HCT116 (cell line): ENCODE results near the gene LAMA4. TPM values are rescaled to one million over a fixed set of nuclear protein-coding genes. Genes with fewer than 3 reads are reported as not detected.

ENCODE experiments used
- ATAC-seq: fragments of 200-7000 bp; cut with Tn5 transposase; 2 replicates; pipeline ENCODE4 v1.9.1; 2020; ENCODE audit warnings: mild to moderate bottlenecking, moderate library complexity
- BruUV-seq: library from RNA; stranded (reverse); fragments of 400-500 nt; replicated peaks from 2 replicates; lab custom pipeline; 2021; lab: Mats Ljungman, UMichigan
- CTCF ChIA-PET: fragments of 300-600 bp; sonication (Branson Sonifier 250); formaldehyde crosslinking; loops from one replicate; lab custom pipeline; 2021; ENCODE audit warnings: antibody characterized with exemption; lab: Charles Lee
- POLR2A ChIA-PET: fragments of 300-600, 350-600 bp; sonication (Branson Sonifier 250); formaldehyde crosslinking; loops from one replicate; lab custom pipeline; 2021; ENCODE audit warnings: antibody characterized with exemption; lab: Charles Lee
- RAD21 ChIA-PET, 2 experiments: fragments of 300-600 bp; sonication (Branson Sonifier 250); formaldehyde crosslinking; loops; one replicate each; lab custom pipeline; 2023; ENCODE audit warnings: low total read pairs in 2 of 2; ENCODE audit not compliant: uncharacterized antibody in 2 of 2, unreplicated experiment in 2 of 2, low non-redundant PET in 1 of 2; lab: Charles Lee
- DNase-seq: peaks from one replicate; pipeline ENCODE4 v3.0.0-alpha.2; 2010; ENCODE audit warnings: low read depth, low spot score
- H2AFZ ChIP-seq: fragments of 200-600 bp; shearing (Covaris generic), sonication (generic); 2 replicates; pipeline ENCODE4 v1.6.1; 2017; ENCODE audit warnings: low read depth, mixed run types, mixed read lengths, antibody characterized with exemption, low read length; ENCODE audit not compliant: poor library complexity, severe bottlenecking
- H3K27ac ChIP-seq: 2 replicates; pipeline ENCODE4 v1.5.1; 2012; ENCODE audit warnings: low read depth, low read length
- H3K27me3 ChIP-seq: fragments of 200-600 bp; sonication (generic); 2 replicates; pipeline ENCODE4 v1.6.1; 2016; ENCODE audit warnings: mixed run types, low read length, mixed read lengths; ENCODE audit not compliant: insufficient read depth
- H3K36me3 ChIP-seq, 2 experiments: fragments of 200-500 bp in 1 of 2; fragments of 200-600 bp in 1 of 2; sonication (Bioruptor generic) in 1 of 2; sonication (generic) in 1 of 2; 2 replicates each; pipeline versions ENCODE4 v1.5.1 to v1.6.1; 2014 to 2016; ENCODE audit warnings: low read length in 2 of 2, inconsistent platforms in 1 of 2, mixed read lengths in 1 of 2, mixed run types in 1 of 2; ENCODE audit not compliant: insufficient read depth in 2 of 2, control insufficient read depth in 1 of 2
- H3K4me1 ChIP-seq, 2 experiments: fragments of 200-600 bp in 1 of 2; sonication (generic) in 1 of 2; 2 replicates each; pipeline versions ENCODE4 v1.5.1 to v1.6.1; 2012 to 2017; ENCODE audit warnings: low read length in 2 of 2, inconsistent platforms in 1 of 2, mild to moderate bottlenecking in 1 of 2, mixed read lengths in 1 of 2, mixed run types in 1 of 2, moderate library complexity in 1 of 2; ENCODE audit not compliant: insufficient read depth in 2 of 2, control insufficient read depth in 1 of 2
- H3K4me2 ChIP-seq: fragments of 200-600 bp; sonication (generic); 2 replicates; pipeline ENCODE4 v1.6.1; 2017; ENCODE audit warnings: mixed run types, low read length, mixed read lengths
- H3K4me3 ChIP-seq, 2 experiments: fragments of 200-600 bp in 1 of 2; sonication (generic) in 1 of 2; replicated peaks in 1 of 2; 2 replicates each; pipeline ENCODE4 v1.5.1; 2011 to 2016; ENCODE audit warnings: low read length in 2 of 2, control low read depth in 1 of 2, low read depth in 1 of 2, mild to moderate bottlenecking in 1 of 2, mixed read lengths in 1 of 2, mixed run types in 1 of 2
- H3K79me2 ChIP-seq: fragments of 200-600 bp; sonication (generic); 2 replicates; pipeline ENCODE4 v1.6.1; 2017; ENCODE audit warnings: mild to moderate bottlenecking, mixed run types, low read length, moderate library complexity, mixed read lengths; ENCODE audit not compliant: insufficient read depth
- H3K9ac ChIP-seq: fragments of 200-600 bp; sonication (generic); 2 replicates; pipeline ENCODE4 v1.6.1; 2016; ENCODE audit warnings: low read length, mixed read lengths
- H3K9me2 ChIP-seq: fragments of 200-600 bp; sonication (generic), shearing (Covaris generic); 2 replicates; pipeline ENCODE4 v1.6.1; 2017; ENCODE audit warnings: mixed run types, mild to moderate bottlenecking, moderate library complexity; ENCODE audit not compliant: insufficient read depth
- H3K9me3 ChIP-seq, 2 experiments: fragments of 200-500 bp in 1 of 2; fragments of 200-600 bp in 1 of 2; sonication (Bioruptor generic) in 1 of 2; sonication (generic) in 1 of 2; 2 replicates each; pipeline ENCODE4 v1.6.1; 2014 to 2017; ENCODE audit warnings: low read length in 2 of 2, mixed read lengths in 2 of 2, inconsistent platforms in 1 of 2, low read depth in 1 of 2, mild to moderate bottlenecking in 1 of 2, mixed run types in 1 of 2, moderate library complexity in 1 of 2; ENCODE audit not compliant: control insufficient read depth in 1 of 2, insufficient read depth in 1 of 2
- H4K20me1 ChIP-seq: fragments of 200-600 bp; sonication (generic), shearing (Covaris generic); 2 replicates; pipeline ENCODE4 v1.6.1; 2017; ENCODE audit warnings: mixed run types, mild to moderate bottlenecking, moderate library complexity; ENCODE audit not compliant: insufficient read depth
- CBX3 ChIP-seq: IDR thresholded peaks from 2 replicates; pipeline ENCODE4 v1.6.1; 2012; ENCODE audit warnings: low read depth
- CEBPB ChIP-seq: IDR thresholded peaks from 2 replicates; pipeline ENCODE4 v1.6.1; 2012; ENCODE audit warnings: low read depth
- EGR1 ChIP-seq: IDR thresholded peaks from 2 replicates; pipeline ENCODE4 v1.6.1; 2012; ENCODE audit warnings: low read depth
- EZH2 ChIP-seq: fragments of 200-600 bp; sonication (generic); IDR thresholded peaks from 2 replicates; pipeline ENCODE4 v1.6.1; 2017; ENCODE audit warnings: antibody characterized with exemption, mixed run types
- EZH2phosphoT487 ChIP-seq: fragments of 200-600 bp; IDR thresholded peaks from 2 replicates; pipeline ENCODE4 v1.6.1; 2018; ENCODE audit warnings: antibody characterized with exemption, borderline replicate concordance
- FOSL1 ChIP-seq: IDR thresholded peaks from 2 replicates; pipeline ENCODE4 v1.6.1; 2012; ENCODE audit warnings: low read depth
- JUND ChIP-seq: IDR thresholded peaks from 2 replicates; pipeline ENCODE4 v1.6.1; 2012
- POLR2A ChIP-seq: IDR thresholded peaks from 2 replicates; pipeline ENCODE4 v1.7.0; 2011; ENCODE audit warnings: borderline replicate concordance; ENCODE audit not compliant: insufficient read depth, insufficient read length; ENCODE audit errors: extremely low read depth
- POLR2AphosphoS5 ChIP-seq: IDR thresholded peaks from 2 replicates; pipeline ENCODE4 v1.6.1; 2011; ENCODE audit warnings: mild to moderate bottlenecking, low read depth, low read length, moderate library complexity
- RAD21 ChIP-seq: IDR thresholded peaks from 2 replicates; pipeline ENCODE4 v1.6.1; 2012; ENCODE audit warnings: low read depth, mild to moderate bottlenecking
- REST ChIP-seq: IDR thresholded peaks from 2 replicates; pipeline ENCODE4 v1.6.1; 2012; ENCODE audit warnings: low read depth
- SP1 ChIP-seq: IDR thresholded peaks from 2 replicates; pipeline ENCODE4 v1.6.1; 2012; ENCODE audit warnings: low read depth
- SRF ChIP-seq: IDR thresholded peaks from 2 replicates; pipeline ENCODE4 v1.6.1; 2012; ENCODE audit warnings: low read depth
- TCF7L2 ChIP-seq: IDR thresholded peaks from 2 replicates; pipeline ENCODE4 v1.7.0; 2011; ENCODE audit warnings: borderline replicate concordance, inconsistent platforms; ENCODE audit not compliant: insufficient read depth, insufficient read length; ENCODE audit errors: extremely low read depth
- ZFX ChIP-seq: fragments of 450-650 bp; IDR thresholded peaks from 2 replicates; pipeline ENCODE4 v1.6.1; 2017
- ZNF274 ChIP-seq: fragments of 200-500 bp; sonication (Bioruptor generic); IDR thresholded peaks from 2 replicates; pipeline ENCODE4 v1.6.1; 2014; ENCODE audit warnings: mild to moderate bottlenecking, low read depth, low read length, inconsistent platforms
- intact Hi-C: fragments of 100-400 bp; cut with micrococcal nuclease; formaldehyde crosslinking; loops from 2 replicates; pipeline ENCODE4 v1.10.0; 2022
- total RNA-seq: library from RNA; stranded (reverse); gene quantifications from one replicate; pipeline ENCODE4 v1.2.1, GENCODE V29; 2021; ENCODE audit not compliant: unreplicated experiment
- TF ChIP-seq, protein P1 (sequence below): IDR thresholded peaks from 2 replicates; pipeline ENCODE4 v1.6.1; 2012
- TF ChIP-seq, protein P2 (sequence below): IDR thresholded peaks from 2 replicates; pipeline ENCODE4 v1.6.1; 2012

Gene LAMA4
- total RNA-seq, 1 experiment from 2014 or later, result 2.2 TPM

DNA sequence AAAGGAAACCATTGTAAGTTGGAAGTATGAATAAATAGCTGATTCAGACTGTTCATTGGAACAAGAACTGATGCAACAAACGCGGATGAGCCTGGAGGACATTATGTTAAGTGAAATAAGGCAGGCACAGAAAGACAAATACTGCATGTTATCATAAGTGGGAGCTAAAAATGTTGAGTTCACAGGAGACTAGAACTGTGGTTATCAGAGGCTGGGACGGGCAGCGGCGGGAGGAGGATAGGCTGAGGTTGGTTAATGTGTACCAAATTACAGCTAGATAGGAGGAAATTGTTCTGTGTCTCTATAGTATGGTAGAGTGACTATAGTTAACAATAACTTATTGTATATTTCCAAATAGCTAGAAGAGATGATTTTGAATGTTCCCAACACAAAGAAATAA lies 126.2 kb downstream of the LAMA4 start:
- no peak for TF ChIP-seq ZFX
- TF ChIP-seq CBX3, result no peak
- no peak for TF ChIP-seq CEBPB
- TF ChIP-seq SRF, result no peak
- TF ChIP-seq FOSL1, result no peak
- TF ChIP-seq TCF7L2, result no peak
- TF ChIP-seq, protein P1, sequence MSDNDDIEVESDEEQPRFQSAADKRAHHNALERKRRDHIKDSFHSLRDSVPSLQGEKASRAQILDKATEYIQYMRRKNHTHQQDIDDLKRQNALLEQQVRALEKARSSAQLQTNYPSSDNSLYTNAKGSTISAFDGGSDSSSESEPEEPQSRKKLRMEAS, result no peak
- TF ChIP-seq ZNF274, result no peak
- TF ChIP-seq EZH2, result no peak
- no peak for TF ChIP-seq EGR1
- TF ChIP-seq REST, result no peak
- no peak for TF ChIP-seq POLR2A
- TF ChIP-seq, protein P2, sequence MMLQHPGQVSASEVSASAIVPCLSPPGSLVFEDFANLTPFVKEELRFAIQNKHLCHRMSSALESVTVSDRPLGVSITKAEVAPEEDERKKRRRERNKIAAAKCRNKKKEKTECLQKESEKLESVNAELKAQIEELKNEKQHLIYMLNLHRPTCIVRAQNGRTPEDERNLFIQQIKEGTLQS, result no peak
- no peak for TF ChIP-seq POLR2AphosphoS5
- TF ChIP-seq SP1, result no peak
- no peak for TF ChIP-seq EZH2phosphoT487
- TF ChIP-seq RAD21, result no peak
- no peak for TF ChIP-seq JUND
- H3K79me2 ChIP-seq, result no peaks in the 10 kb centered on the region
- ChIA-PET RAD21 (no interaction called here), CTCF (no interaction called here), POLR2A (no interaction called here)
- ATAC-seq (no peak), DNase-seq (no peak)
- no peaks in the 10 kb centered on the region for H3K9me3 ChIP-seq
- no peaks in the 10 kb centered on the region for H3K9me2 ChIP-seq
- no peaks in the 10 kb centered on the region for H4K20me1 ChIP-seq
- no peaks in the 10 kb centered on the region for H3K4me1 ChIP-seq
- H3K27ac ChIP-seq, result no peak overlapping the region
- H3K36me3 ChIP-seq, result no peaks in the 10 kb centered on the region
- no TSS peak for BruUV-seq
- intact Hi-C loops, result no loop called here
- H3K4me3 ChIP-seq, result no peak overlapping the region
- H3K27me3 ChIP-seq, result no peaks in the 10 kb centered on the region
- no peak overlapping the region for H3K4me2 ChIP-seq
- no peak overlapping the region for H2AFZ ChIP-seq
- no peak overlapping the region for H3K9ac ChIP-seq
